IMR-90 (cell line): Measurements from ENCODE around the gene MOG. TPM values are rescaled to one million over a fixed set of nuclear protein-coding genes. Genes with fewer than 3 reads are reported as not detected.

Experiments used
- ATAC-seq: fragments of 200-7000 bp; cut with Tn5 transposase; 2 replicates; pipeline ENCODE4 v1.9.1; 2020; ENCODE audit warnings: low read depth, mild to moderate bottlenecking, moderate library complexity
- BruUV-seq: library from RNA; stranded (reverse); fragments of 400-500 nt; replicated peaks from 2 replicates; lab custom pipeline; 2021; lab: Mats Ljungman, UMichigan
- CTCF ChIA-PET: fragments of 300-600 bp; formaldehyde crosslinking; extraction: SDS; loops from one replicate; lab custom pipeline; 2021; ENCODE audit warnings: antibody characterized with exemption; lab: Yijun Ruan, JAX
- POLR2A ChIA-PET: fragments of 300-600 bp; sonication (Branson Sonifier 250); formaldehyde crosslinking; loops from one replicate; lab custom pipeline; 2022; ENCODE audit warnings: antibody characterized with exemption; ENCODE audit not compliant: unreplicated experiment; lab: Charles Lee
- DNase-seq: peaks from one replicate; pipeline ENCODE4 v3.0.0; 2013
- H2AFZ ChIP-seq: replicated peaks from 2 replicates; pipeline ENCODE3; 2013; ENCODE audit warnings: low read length, mild to moderate bottlenecking; ENCODE audit not compliant: poor library complexity
- H2AK5ac ChIP-seq: 2 replicates; pipeline ENCODE4 v1.6.1; 2013; ENCODE audit warnings: low read depth, low read length, inconsistent platforms
- H2AK9ac ChIP-seq: replicated peaks from 2 replicates; pipeline ENCODE3; 2013; ENCODE audit warnings: mild to moderate bottlenecking, low read depth, low read length, moderate library complexity; ENCODE audit not compliant: poor library complexity
- H2BK120ac ChIP-seq: 2 replicates; pipeline ENCODE4 v1.6.1; 2013; ENCODE audit warnings: low read depth, low read length, inconsistent platforms
- H2BK15ac ChIP-seq: 3 replicates; pipeline ENCODE4 v1.6.1; 2013; ENCODE audit warnings: low read depth, low read length, inconsistent platforms
- H2BK20ac ChIP-seq: 2 replicates; pipeline ENCODE4 v1.6.1; 2013; ENCODE audit warnings: low read depth, mild to moderate bottlenecking, inconsistent platforms, low read length, moderate library complexity
- H2BK5ac ChIP-seq: 2 replicates; pipeline ENCODE4 v1.6.1; 2013; ENCODE audit warnings: mild to moderate bottlenecking, low read depth, low read length, inconsistent platforms; ENCODE audit not compliant: poor library complexity, severe bottlenecking
- H3K14ac ChIP-seq: replicated peaks from 2 replicates; pipeline ENCODE4 v1.6.1; 2013; ENCODE audit warnings: low read depth, low read length, inconsistent platforms
- H3K18ac ChIP-seq: 2 replicates; pipeline ENCODE4 v1.6.1; 2013; ENCODE audit warnings: low read depth, low read length, control low read depth
- H3K23ac ChIP-seq: 2 replicates; pipeline ENCODE4 v1.6.1; 2013; ENCODE audit warnings: low read depth, low read length, inconsistent platforms
- H3K27ac ChIP-seq: 2 replicates; pipeline ENCODE4 v1.5.1; 2013; ENCODE audit warnings: mild to moderate bottlenecking, control low read depth, low read length; ENCODE audit not compliant: insufficient read depth
- H3K27me3 ChIP-seq: 2 replicates; pipeline ENCODE4 v1.6.1; 2013; ENCODE audit warnings: low read length; ENCODE audit not compliant: control insufficient read depth, insufficient read depth
- H3K36me3 ChIP-seq: 2 replicates; pipeline ENCODE4 v1.6.1; 2013; ENCODE audit warnings: low read length, mixed read lengths; ENCODE audit not compliant: control insufficient read depth, insufficient read depth
- H3K4ac ChIP-seq: 2 replicates; pipeline ENCODE4 v1.6.1; 2013; ENCODE audit warnings: low read depth, low read length, inconsistent platforms
- H3K4me1 ChIP-seq: 2 replicates; pipeline ENCODE4 v1.6.1; 2013; ENCODE audit warnings: low read length, mixed read lengths; ENCODE audit not compliant: control insufficient read depth, insufficient read depth
- H3K4me2 ChIP-seq: 2 replicates; pipeline ENCODE4 v1.6.1; 2013; ENCODE audit warnings: low read depth, mild to moderate bottlenecking, control low read depth, low read length, moderate library complexity
- H3K4me3 ChIP-seq: 2 replicates; pipeline ENCODE4 v1.5.1; 2013; ENCODE audit warnings: low read depth, mild to moderate bottlenecking, control low read depth, low read length, moderate library complexity; ENCODE audit not compliant: insufficient read depth
- H3K56ac ChIP-seq: 2 replicates; pipeline ENCODE4 v1.6.1; 2013; ENCODE audit warnings: low read length, inconsistent platforms; ENCODE audit not compliant: insufficient read depth; ENCODE audit errors: extremely low read depth
- H3K79me1 ChIP-seq, 2 experiments: 2 replicates each; pipeline ENCODE4 v1.6.1; 2013; ENCODE audit warnings: low read length in 2 of 2, inconsistent platforms in 1 of 2, low read depth in 1 of 2
- H3K9ac ChIP-seq: 2 replicates; pipeline ENCODE4 v1.6.1; 2013; ENCODE audit warnings: low read depth, low read length, control low read depth
- H3K9me1 ChIP-seq: 2 replicates; pipeline ENCODE4 v1.6.1; 2013; ENCODE audit warnings: low read length, inconsistent platforms; ENCODE audit not compliant: insufficient read depth
- H3K9me3 ChIP-seq: 2 replicates; pipeline ENCODE4 v1.6.1; 2013; ENCODE audit warnings: low read length; ENCODE audit not compliant: control insufficient read depth, insufficient read depth
- H4K20me1 ChIP-seq: 2 replicates; pipeline ENCODE4 v1.6.1; 2013; ENCODE audit warnings: low read length, inconsistent platforms; ENCODE audit not compliant: insufficient read depth
- H4K5ac ChIP-seq: 2 replicates; pipeline ENCODE4 v1.6.1; 2013; ENCODE audit warnings: mild to moderate bottlenecking, low read depth, low read length, control low read depth
- H4K8ac ChIP-seq, 2 experiments: 2 replicates each; pipeline ENCODE4 v1.6.1; 2013; ENCODE audit warnings: low read depth in 2 of 2, low read length in 2 of 2, control low read depth in 1 of 2, inconsistent platforms in 1 of 2
- H4K91ac ChIP-seq: 2 replicates; pipeline ENCODE4 v1.6.1; 2013; ENCODE audit warnings: low read depth, low read length, inconsistent platforms; ENCODE audit not compliant: insufficient read depth
- CHD1 ChIP-seq: IDR thresholded peaks from 2 replicates; pipeline ENCODE4 v1.6.1; 2012; ENCODE audit warnings: low read depth, low read length, improper control_type of control experiment
- ELK1 ChIP-seq: fragments of 150-350 bp; IDR thresholded peaks from 2 replicates; pipeline ENCODE4 v1.6.1; 2016; ENCODE audit warnings: low read depth, mild to moderate bottlenecking, low read length, moderate library complexity, borderline replicate concordance
- FOS ChIP-seq: fragments of 150-350 bp; IDR thresholded peaks from 2 replicates; pipeline ENCODE4 v1.6.1; 2016; ENCODE audit warnings: low read depth, low read length
- MAZ ChIP-seq: IDR thresholded peaks from 2 replicates; pipeline ENCODE4 v1.6.1; 2012; ENCODE audit warnings: low read depth, mild to moderate bottlenecking, low read length, improper control_type of control experiment, moderate library complexity, borderline replicate concordance
- MXI1 ChIP-seq: IDR thresholded peaks from 2 replicates; pipeline ENCODE4 v1.6.1; 2012; ENCODE audit warnings: low read depth, mild to moderate bottlenecking, low read length, moderate library complexity, borderline replicate concordance
- POLR2A ChIP-seq: IDR thresholded peaks from 2 replicates; pipeline ENCODE4 v1.6.1; 2012; ENCODE audit warnings: mild to moderate bottlenecking, low read depth, low read length
- RCOR1 ChIP-seq: IDR thresholded peaks from 2 replicates; pipeline ENCODE4 v1.6.1; 2012; ENCODE audit warnings: mild to moderate bottlenecking, low read length, improper control_type of control experiment; ENCODE audit not compliant: insufficient replicate concordance
- RFX5 ChIP-seq: IDR thresholded peaks from 2 replicates; pipeline ENCODE4 v1.8.0; 2012; ENCODE audit warnings: low read depth, mild to moderate bottlenecking, low read length, moderate library complexity
- WGBS, 2 experiments: methylation state at CpG; one replicate each; pipeline versions ENCODE4 v1.1.5 to v1.1.7; 2013; ENCODE audit warnings: missing lambda C conversion rate in 2 of 2; ENCODE audit not compliant: insufficient read length in 1 of 2; ENCODE audit errors: extremely low coverage in 2 of 2; 5-methylcytosine and 5-hydroxymethylcytosine counted together
- dilution Hi-C: fragments of 300-500 bp; cut with HindIII; formaldehyde crosslinking; loops from one replicate; pipeline ENCODE4 v1.14.3; 2018; ENCODE audit warnings: low sequenced_read_pairs; ENCODE audit not compliant: unreplicated experiment
- in situ Hi-C: fragments of 300-500 bp; cut with MboI; formaldehyde crosslinking; loops from 3 replicates; pipeline ENCODE4 v1.14.3; 2019; ENCODE audit warnings: low sequenced_read_pairs, inconsistent platforms, mixed read lengths
- intact Hi-C: fragments of 100-400 bp; cut with micrococcal nuclease; formaldehyde crosslinking; loops from 2 replicates; pipeline ENCODE4 v1.10.0; 2022
- polyA plus RNA-seq, 3 experiments: library from polyadenylated mRNA; depleted of rRNA; stranded (reverse); fragments of >200 nt; gene quantifications; 2 replicates each; pipeline ENCODE4 v1.2.3, GENCODE V29; 2012; ENCODE audit warnings: low replicate concordance in 1 of 3
- total RNA-seq: library from RNA; depleted of rRNA; stranded (reverse); fragments of >200 nt; gene quantifications from 2 replicates; pipeline ENCODE4 v1.2.3, GENCODE V29; 2012

Gene MOG
- total and polyA plus RNA-seq, 2 of the 4 experiments (the other 2 are of a cell fraction), result not detected

DNA sequence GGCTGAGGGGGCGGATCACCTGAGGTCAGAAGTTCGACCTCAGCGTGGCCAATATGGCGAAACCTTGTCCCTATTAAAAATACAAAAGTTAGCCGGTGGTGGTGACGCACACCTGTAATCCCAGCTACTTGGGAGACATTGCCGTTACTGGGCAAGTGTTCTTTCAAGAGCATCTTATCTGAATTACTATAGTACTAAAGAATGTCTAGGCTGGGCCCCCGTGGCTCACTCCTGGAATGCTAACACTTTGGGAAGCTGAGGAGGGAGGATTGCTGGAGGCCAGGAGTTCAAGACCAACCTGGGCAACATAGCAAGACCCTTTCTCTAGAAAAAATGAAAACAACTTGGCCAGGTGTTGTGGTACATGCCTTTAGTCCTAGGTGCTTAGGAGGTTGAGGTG lies 24.9 kb downstream of the MOG start:
- Histone ChIP-seq H4K8ac (no peak overlapping the region), H2AK9ac (no peak overlapping the region), H3K4me2 (no peak overlapping the region), H2BK5ac (no peak overlapping the region), H2AFZ (no peak overlapping the region), H3K23ac (no peak overlapping the region), H3K27ac (no peak overlapping the region), H2BK120ac (no peak overlapping the region), H3K56ac (no peak overlapping the region), H4K91ac (no peak overlapping the region), H3K9ac (no peak overlapping the region), H4K20me1 (no peaks in the 10 kb centered on the region), H3K27me3 (no peaks in the 10 kb centered on the region; the same call in 1 of the 2 replicates), H3K36me3 (no peaks in the 10 kb centered on the region), H4K5ac (no peak overlapping the region), H3K79me1 (no peaks in the 10 kb centered on the region), H3K4me1 (no peaks in the 10 kb centered on the region), H3K4me3 (no peak overlapping the region), H3K4ac (no peak overlapping the region), H3K14ac (no peak overlapping the region), H3K18ac (no peak overlapping the region), H3K9me3 (no peaks in the 10 kb centered on the region), H2AK5ac (no peak overlapping the region), H2BK20ac (no peak overlapping the region), H2BK15ac (no peak overlapping the region), H3K9me1 (no peaks in the 10 kb centered on the region)
- dilution Hi-C loops, result no loop called here
- TF ChIP-seq ELK1 (no peak), FOS (no peak), RCOR1 (no peak), POLR2A (no peak), RFX5 (no peak), MAZ (no peak), CHD1 (no peak), MXI1 (no peak)
- no TSS peak for BruUV-seq
- DNase-seq (no peak), ATAC-seq (no peak)
- intact Hi-C loops, result no loop called here
- in situ Hi-C loops, result no loop called here
- ChIA-PET CTCF (no interaction called here), POLR2A (no interaction called here)
- 52% methylated on average over 3 of the region's 8 CpGs; no CpG with 5 or more reads in 1 of the 2 experiments for WGBS, 2 experiments
